ENCODE measurements around the gene ELAPOR1. TPM values are rescaled to one million over a fixed set of nuclear protein-coding genes. Genes with fewer than 3 reads are reported as not detected.
A peak's percentile ranks its signal among the peaks of the same experiment; 100 is the strongest.

ELAPOR1 gene
- total and polyA plus RNA-seq, 2 donors (not counting 1 experiment from before 2014, with no cell fraction given) = 0.17 to 0.76 TPM

GRCh38 chr1:109111386-109112055 is 2.4 kb upstream of the ELAPOR1 start:
- TF ChIP-seq CTCF (conservative IDR thresholded peaks at IDR 0.05 in 1 of 2, IDR thresholded peaks at IDR 0.05 in 1 of 2; ENCODE audit: low read depth in 1 of 2, low read length in 2 of 2) (no peak), EZH2 (IDR thresholded peaks at IDR 0.05; ENCODE audit: low read length, missing control alignments) (no peak)
- Histone ChIP-seq H3K79me2 (ENCODE audit: control insufficient read depth, insufficient read depth, low read length) (no peaks in the 10 kb centered on the region), H3K36me3 (ENCODE audit: control insufficient read depth, insufficient read depth, low read length) (no peaks in the 10 kb centered on the region), H3K27ac (ENCODE audit: insufficient read depth, low read length) (no peak overlapping the region), H3K4me2 (ENCODE audit: extremely low read depth, insufficient read depth, low read length) (no peak overlapping the region), H2AFZ (ENCODE audit: low read length) (no peak overlapping the region), H3K9ac (ENCODE audit: insufficient read depth, low read length) (no peak overlapping the region), H3K4me3 (replicated peaks in 1 of 4; ENCODE audit: control extremely low read depth in 1 of 4, insufficient read depth in 1 of 4, low read depth in 3 of 4, low read length in 4 of 4) (no peak overlapping the region), H3K9me3 (ENCODE audit: control insufficient read depth, insufficient read depth, low read depth, low read length) (no peaks in the 10 kb centered on the region), H3K4me1 (ENCODE audit: control insufficient read depth, extremely low read depth, insufficient read depth, low read length) (peaks cover 2% of the 10 kb centered on the region), H3K27me3 (ENCODE audit: control insufficient read depth, insufficient read depth, low read length) (peaks cover 27% of the 10 kb centered on the region), H4K20me1 (ENCODE audit: control insufficient read depth, extremely low read depth, insufficient read depth, low read length) (no peaks in the 10 kb centered on the region)
- DNase-seq (ENCODE audit: low read depth in 2 of 2) = peak in 1 of 2 donors; percentile 6

- Histone ChIP-seq H3K4me2 (ENCODE audit: extremely low read depth, insufficient read depth, low read length) (peak overlapping the region; percentile 55), H3K36me3 (ENCODE audit: control insufficient read depth, insufficient read depth, low read length) (no peaks in the 10 kb centered on the region), H3K9ac (ENCODE audit: insufficient read depth, low read length) (no peak overlapping the region), H4K20me1 (ENCODE audit: control insufficient read depth, extremely low read depth, insufficient read depth, low read length) (no peaks in the 10 kb centered on the region), H2AFZ (ENCODE audit: low read length) (no peak overlapping the region), H3K4me1 (ENCODE audit: control insufficient read depth, extremely low read depth, insufficient read depth, low read length) (peaks cover 2% of the 10 kb centered on the region), H3K9me3 (ENCODE audit: control insufficient read depth, insufficient read depth, low read depth, low read length) (no peaks in the 10 kb centered on the region), H3K27ac (ENCODE audit: insufficient read depth, low read length) (no peak overlapping the region), H3K79me2 (ENCODE audit: control insufficient read depth, insufficient read depth, low read length) (no peaks in the 10 kb centered on the region), H3K27me3 (ENCODE audit: control insufficient read depth, insufficient read depth, low read length) (peaks cover 27% of the 10 kb centered on the region), H3K4me3 (replicated peaks in 1 of 4; ENCODE audit: control extremely low read depth in 1 of 4, insufficient read depth in 1 of 4, low read depth in 3 of 4, low read length in 4 of 4) (peak overlapping the region in 2 of 4 experiments; percentile 15 to 33)
- TF ChIP-seq EZH2 (IDR thresholded peaks at IDR 0.05; ENCODE audit: low read length, missing control alignments) (peak; percentile 52), CTCF (conservative IDR thresholded peaks at IDR 0.05 in 1 of 2, IDR thresholded peaks at IDR 0.05 in 1 of 2; ENCODE audit: low read depth in 1 of 2, low read length in 2 of 2) (no peak)
- peak; percentile 20 to 43 for DNase-seq (ENCODE audit: low read depth in 2 of 2)
Observed at GRCh38 chr1:109112056-109112651, 1.8 kb upstream of the ELAPOR1 start.

DNA sequence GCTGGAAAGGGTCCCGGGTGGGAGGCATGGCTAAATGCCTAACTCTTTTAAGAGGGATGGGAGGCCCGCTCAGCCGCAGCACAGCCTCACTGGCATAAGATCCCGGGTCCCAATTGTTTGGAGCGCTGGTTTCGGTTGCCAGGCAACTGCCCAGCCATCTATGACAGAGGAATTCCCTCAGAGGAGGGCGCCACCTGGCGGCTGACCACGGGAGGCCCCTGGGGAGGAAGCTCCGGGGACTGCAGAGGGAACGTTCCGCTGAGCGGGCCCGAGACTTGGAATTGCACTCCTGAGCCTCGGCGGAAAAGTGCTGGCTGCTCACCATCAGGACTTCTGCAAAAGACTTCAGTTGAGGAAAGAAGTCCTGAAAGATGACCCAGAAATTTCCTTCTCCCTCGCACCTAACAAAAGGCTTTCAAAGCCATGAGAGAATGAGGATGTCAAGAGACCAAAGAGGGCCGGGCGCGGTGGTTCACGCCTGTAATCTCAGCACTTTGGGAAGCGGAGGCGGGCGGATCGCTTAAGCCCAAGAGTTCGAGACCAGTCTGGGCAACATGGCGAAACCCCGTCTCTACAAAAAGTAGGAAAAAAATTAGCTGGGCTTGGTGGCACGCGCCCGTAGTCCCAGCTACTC is 1.1 kb upstream of the ELAPOR1 start:
- Histone ChIP-seq H3K79me2 (ENCODE audit: control insufficient read depth, insufficient read depth, low read length) (no peaks in the 10 kb centered on the region), H3K36me3 (ENCODE audit: control insufficient read depth, insufficient read depth, low read length) (no peaks in the 10 kb centered on the region), H4K20me1 (ENCODE audit: control insufficient read depth, extremely low read depth, insufficient read depth, low read length) (no peaks in the 10 kb centered on the region), H3K4me2 (ENCODE audit: extremely low read depth, insufficient read depth, low read length) (peak overlapping the region; percentile 78), H3K4me3 (replicated peaks in 1 of 4; ENCODE audit: control extremely low read depth in 1 of 4, insufficient read depth in 1 of 4, low read depth in 3 of 4, low read length in 4 of 4) (peak overlapping the region in 2 of 4 experiments; percentile 15 to 33), H2AFZ (ENCODE audit: low read length) (no peak overlapping the region), H3K9me3 (ENCODE audit: control insufficient read depth, insufficient read depth, low read depth, low read length) (no peaks in the 10 kb centered on the region), H3K27ac (ENCODE audit: insufficient read depth, low read length) (no peak overlapping the region), H3K9ac (ENCODE audit: insufficient read depth, low read length) (no peak overlapping the region), H3K4me1 (ENCODE audit: control insufficient read depth, extremely low read depth, insufficient read depth, low read length) (peaks cover 2% of the 10 kb centered on the region), H3K27me3 (ENCODE audit: control insufficient read depth, insufficient read depth, low read length) (peaks cover 27% of the 10 kb centered on the region)
- TF ChIP-seq CTCF (conservative IDR thresholded peaks at IDR 0.05 in 1 of 2, IDR thresholded peaks at IDR 0.05 in 1 of 2; ENCODE audit: low read depth in 1 of 2, low read length in 2 of 2) (peak; percentile 84 to 87), EZH2 (IDR thresholded peaks at IDR 0.05; ENCODE audit: low read length, missing control alignments) (no peak)
- DNase-seq (ENCODE audit: low read depth in 2 of 2) = peak; percentile 81 to 87
